ENCODE measurements around the gene AGER.
A peak's percentile ranks its signal among the peaks of the same experiment; 100 is the strongest.
"Not testable (repeated sequence)": the region's sequence is repeated elsewhere in the genome, so short reads cannot be mapped to it uniquely, and the experiment has no call there.

The AGER gene

GRCh38 chr6:32198345-32198696 is 14.3 kb upstream of the AGER start:
- DNase-seq: no peak

GRCh38 chr6:32196682-32197616 is 12.9 kb upstream of the AGER start:
- no peak for DNase-seq

DNA sequence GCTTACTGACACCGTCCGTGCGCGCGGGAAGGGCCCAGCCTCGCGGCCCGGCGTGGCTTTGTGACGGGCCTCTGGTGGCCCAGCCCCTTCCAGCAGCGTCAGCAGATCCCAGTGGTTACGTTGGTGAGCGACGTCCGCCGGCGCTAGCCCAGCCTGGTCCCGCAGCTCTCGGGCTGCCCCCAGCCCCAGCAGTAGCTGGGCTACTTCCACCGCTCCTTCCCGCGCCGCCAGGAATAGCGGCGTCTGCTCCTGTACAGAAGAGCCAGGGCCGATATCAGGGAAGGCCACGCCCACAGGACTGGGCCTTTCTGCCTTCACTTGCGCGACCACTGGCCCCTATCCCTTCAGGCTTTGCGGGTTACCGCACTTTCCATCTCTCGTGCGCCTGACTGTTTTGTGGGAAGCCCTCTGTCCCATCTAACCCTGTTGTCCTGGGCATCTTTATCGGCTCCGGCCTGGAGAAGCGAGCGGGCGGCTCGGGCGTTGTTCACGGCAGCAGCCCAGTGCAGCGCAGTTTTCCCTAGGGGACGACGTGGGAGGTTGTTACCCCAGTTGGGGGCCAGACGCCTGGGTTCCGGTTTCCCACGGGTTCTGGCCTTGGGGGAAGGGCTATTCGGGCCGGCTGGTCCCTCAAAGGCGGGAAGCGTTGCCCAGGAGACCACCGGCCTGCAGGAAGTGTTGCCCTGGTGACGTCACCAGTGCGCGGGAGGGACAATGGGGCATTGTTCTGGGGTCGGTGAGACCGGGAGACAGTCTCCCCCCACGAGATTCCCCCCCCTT is 12.0 kb upstream of the AGER start:
- peak; percentile 75 for DNase-seq

- DNase-seq: peak; percentile 96
Observed at GRCh38 chr6:32195652-32195901, 11.5 kb upstream of the AGER start.

DNA sequence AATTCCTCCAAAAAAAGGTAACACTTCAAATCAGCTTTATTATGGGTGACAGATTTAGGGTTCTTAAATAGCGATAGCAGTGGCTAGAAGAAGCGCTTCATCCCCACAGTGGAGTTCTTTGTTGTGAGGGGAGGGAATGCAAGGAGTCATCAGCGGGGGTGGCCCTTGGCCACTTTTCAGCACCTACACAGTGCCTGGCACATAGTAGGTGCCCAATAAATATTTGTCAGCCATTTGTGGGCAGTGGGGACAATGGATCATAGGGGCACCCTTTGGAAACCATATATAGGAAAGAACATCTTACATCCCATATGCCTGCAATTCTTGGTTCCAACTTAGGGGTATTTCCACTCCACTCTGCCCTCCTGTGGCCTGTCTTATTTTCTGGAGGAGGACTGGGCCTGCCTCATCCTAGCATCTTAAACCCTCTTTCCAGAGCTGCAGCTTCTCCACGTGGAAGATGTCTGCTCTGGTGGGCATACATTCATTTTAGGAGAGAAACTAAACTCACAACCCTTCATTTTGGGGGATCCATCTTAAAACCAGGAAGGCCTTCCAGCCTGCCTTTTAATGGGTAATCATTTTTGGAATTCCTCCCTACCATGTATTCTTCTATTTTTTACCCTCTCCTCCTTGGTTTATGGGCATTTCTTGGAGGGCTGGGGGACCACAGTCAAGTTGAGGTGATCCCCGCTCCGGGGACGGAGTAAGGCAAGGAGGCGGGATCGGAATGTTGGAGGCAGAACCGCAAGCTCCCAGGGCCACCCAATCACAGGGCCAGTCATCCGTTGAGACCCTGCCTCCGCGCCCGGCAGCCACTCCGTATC is 11.0 kb upstream of the AGER start:
- DNase-seq: no peak

- no peak for DNase-seq
Observed at GRCh38 chr6:32194388-32194787, 10.3 kb upstream of the AGER start.

DNA sequence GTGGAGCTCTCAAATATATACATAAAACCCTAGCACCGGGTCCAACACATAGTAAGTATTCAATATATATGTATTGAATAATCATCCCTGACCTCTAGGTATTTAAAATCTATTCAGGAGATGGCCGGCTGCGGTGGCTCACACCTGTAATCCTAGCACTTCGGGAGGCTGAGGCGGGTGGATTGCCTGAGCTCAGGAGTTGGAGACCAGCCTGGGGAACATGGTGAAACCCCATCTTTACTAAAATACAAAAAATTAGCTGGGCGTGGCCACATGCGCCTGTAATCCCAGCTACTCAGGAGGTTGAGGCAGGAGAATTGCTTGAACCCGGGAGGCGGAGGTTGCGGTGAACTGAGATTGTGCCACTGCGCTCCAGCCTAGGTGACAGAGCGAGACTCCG is 9.0 kb upstream of the AGER start:
- not testable (repeated sequence) for DNase-seq

DNA sequence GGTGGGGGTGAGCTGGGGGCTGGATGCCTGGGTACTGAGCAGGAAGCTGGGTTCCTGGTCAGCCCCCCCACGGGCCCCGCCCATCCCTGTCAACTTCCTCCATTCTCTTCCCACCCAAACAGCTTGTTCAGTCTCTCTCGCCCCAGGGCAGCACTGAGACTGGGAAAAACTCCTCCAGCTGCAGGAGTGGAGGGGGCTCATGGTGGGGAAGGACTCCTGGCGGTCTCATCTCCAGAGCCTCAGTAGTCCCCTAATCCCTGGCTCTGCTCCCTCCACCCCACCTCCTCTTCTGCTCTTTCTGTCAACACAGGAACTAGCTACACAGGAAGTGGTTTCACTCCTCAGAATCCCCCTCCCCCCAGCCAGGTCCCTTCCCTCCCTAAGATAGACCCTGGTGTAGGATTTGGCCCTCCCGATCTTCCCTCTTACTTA is 8.6 kb upstream of the AGER start, which contains the start of gene GPSM3:
TSS of gene GPSM3 (minus strand) at position 36 of the 432 bp plus-strand sequence. CDS start 130 bp downstream, outside the sequence.
- DNase-seq: no peak

GRCh38 chr6:32191696-32192607 is 7.9 kb upstream of the AGER start:
- DNase-seq: no peak

DNA sequence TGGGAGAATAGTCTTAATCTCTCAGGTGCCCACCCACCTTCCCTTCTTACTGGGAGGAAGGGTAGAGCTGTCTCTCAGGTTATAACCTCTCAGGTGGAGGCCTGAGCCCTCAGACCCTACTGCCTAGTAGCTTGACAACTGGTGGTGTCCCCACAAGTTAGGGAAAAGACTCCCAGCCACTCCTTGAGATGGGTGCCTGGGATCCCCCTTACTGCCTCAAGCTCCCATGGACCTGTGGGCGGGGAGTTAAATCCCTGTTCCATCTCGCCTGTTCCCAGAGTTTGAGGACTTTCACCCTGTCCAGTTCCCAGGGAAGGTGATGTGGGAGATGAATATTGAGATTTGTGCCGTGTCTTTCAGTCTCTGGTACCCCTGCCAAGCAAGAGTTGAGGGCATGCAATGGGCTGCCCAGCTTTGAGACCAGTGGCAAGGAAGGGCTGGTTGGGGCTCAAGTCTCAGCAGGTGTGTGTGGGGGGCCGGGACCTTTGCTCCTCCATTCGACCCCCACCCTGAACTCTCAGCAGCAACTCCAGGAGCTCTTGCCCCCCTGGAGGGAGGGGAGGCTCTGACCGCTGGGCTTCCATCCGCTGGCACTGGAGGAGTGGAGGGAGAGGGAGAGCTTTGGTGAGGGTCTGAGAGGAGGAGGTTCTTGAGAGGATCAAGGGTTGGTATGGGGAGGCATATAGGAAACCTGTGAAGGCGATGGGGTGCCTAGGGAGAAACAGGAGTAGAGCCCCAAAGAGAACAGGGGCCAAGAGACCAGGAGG is 7.0 kb upstream of the AGER start:
- DNase-seq: no peak

DNA sequence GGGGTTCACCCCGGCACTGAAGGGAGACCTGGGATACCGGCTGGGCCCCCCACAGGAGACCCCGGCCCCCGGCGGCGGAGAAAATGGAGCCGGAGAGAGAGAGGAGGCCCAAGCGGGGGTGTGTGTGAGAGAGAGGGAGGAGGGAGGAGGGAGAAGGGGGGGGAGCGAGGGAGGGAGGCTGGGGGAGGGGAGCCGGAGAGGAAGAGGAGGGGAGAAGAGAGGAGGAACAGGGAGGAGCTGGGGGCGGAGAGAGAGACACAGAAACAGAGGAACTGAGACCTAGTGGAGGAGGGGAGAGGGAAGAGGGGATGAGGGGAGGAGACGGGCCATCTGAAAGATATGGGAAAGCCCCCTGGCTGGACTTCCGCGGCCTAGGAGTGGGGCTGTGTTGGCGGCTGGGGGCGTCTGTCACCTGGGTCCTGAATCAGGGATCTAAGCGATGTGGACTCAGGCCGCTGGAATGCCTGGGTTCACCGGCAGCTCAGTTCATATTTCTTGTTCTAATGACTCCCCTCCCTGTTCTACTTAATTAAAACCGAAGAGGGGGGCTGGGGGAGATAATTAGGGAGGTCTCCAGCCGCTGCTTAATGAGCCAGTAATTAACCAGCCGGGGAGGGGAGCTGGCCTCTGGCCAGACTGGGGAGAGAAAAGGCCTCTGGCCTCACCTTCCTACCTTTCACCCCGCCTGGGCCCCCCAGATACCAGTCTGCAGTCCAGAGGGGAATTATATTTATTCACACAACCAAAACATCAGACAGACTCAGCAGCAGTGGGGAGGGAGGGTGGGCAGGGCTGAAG is 6.2 kb upstream of the AGER start, which contains the start of gene PBX2:
TSS of gene PBX2 (minus strand) at position 149 of the 798 bp plus-strand sequence. CDS start 287 bp downstream, outside the sequence.
- DNase-seq: peak; percentile 52

DNA sequence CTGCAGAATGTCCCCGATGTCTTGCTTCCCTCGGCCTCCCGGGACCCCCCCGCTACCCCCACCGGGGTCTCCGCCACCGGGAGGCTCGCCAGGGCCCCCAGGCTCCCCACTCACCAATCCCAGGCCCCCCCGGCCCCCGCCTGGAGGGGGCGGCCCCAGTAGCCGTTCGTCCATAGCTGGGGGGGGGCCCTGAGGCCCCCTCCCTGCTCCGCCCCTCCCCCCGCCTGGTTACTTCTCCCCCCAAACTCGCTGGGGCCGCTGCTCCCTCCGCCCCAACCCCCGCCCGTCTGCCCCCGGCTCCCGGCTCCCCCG is 5.6 kb upstream of the AGER start:
- no peak for DNase-seq

GRCh38 chr6:32189069-32189741 is 5.2 kb upstream of the AGER start:
- no peak for DNase-seq

DNA sequence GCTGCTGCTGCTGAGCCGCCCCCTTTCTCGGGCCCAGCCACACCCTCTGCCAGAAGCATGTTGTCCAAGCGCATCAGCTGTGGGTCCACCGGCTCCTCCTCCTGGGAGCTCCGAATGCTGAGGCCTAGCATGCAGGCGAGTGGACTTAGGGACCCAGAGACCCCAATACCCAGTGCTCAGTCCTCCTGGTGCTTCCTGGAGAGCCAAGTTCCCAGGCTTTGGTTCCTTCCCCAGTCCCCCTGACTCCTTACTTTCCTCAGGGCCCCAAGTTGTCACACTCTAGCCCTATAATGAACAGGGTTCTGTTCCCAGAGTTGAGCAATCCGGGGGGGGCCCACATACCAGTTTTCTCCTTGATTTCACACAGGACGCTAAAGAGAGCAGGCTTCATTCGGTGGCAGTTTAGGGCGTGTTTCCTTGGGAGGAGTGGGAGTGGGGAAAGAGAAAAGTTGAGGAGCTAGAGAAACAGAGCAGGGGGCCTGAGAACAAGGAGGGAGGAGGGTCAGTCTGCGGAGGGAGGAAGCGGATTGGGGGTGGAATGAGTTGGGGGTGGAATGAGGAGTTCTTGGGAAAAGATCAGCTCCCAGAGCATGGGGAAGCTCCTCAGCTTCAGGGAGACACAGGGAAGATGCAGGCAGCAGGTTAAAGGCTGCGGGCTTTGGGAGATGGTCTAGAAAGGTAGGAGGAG is 4.5 kb upstream of the AGER start:
- DNase-seq: no peak

DNA sequence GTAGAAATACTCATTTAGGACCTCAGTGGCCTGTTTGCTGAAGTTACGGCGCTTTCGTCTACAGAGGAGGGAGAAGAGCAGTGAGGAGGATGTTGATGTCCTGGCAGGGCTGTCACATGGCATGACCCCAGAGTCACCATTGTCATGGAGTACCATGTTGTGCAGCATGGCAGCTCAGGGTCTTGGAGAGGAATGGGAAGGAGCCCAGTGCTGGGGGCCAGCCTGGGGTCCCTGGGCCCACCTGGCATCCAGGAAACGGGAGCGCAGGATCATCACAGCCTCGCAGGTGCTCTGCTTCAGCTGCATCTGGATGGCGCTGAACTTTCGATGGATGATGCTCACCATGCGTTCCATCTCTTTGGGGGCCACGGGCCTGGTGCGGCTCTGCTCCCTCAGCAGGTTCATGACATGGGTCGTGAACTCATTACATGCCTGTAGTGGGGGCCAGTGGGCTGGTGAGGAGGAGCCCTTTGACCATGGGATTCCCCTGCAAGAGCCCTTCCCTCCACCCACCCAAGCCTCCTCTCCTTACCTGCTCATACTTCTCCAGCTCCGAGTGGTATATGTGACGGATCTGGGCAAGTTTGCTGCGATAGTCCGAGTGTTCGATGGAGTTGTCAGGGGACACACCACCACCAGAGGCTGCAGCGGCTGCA is 3.8 kb upstream of the AGER start:
- DNase-seq: not testable (repeated sequence)

GRCh38 chr6:32187009-32187709 is 3.1 kb upstream of the AGER start:
- no peak for DNase-seq

DNA sequence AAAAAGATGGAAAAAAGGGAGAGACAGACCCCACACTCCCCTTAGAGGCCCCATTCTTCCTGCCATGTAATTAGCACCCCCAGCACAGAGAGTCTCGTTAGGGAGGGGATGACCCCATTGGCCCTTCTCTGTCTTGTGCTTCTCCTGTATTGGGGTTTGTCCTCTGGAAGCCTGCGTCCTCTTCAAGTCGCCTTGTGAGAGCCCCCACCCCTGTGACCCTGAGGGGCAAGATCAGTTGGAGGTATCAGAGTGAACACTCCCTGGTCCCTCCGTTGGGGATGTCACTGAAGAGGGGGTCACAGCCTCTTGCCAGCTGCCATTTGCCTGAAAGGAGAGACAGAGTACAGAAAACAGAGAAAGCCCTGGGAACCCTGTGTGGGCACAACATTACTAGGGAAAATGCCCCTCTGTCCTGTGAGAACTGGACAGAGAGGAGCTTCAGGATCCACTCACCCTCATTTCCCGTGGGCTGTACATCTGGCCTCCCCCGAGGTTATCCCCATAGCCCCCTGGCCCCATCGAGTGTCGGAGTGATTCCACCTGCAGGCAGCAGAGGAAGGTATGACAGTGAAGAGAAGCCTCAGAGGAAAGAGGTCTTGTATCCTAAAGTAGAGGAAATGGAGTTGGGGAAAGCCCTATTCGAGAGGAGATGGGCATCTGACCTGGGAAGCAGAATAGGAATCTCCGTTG is 2.2 kb upstream of the AGER start:
- not testable (repeated sequence) for DNase-seq

All from NCI-H1092 (cell line).